Measurements from ENCODE around the gene DENND1B. TPM values are rescaled to one million over a fixed set of nuclear protein-coding genes. Genes with fewer than 3 reads are reported as not detected.

DENND1B gene
- total RNA-seq, 2 experiments from 2014 or later, result 10.8 to 12.7 TPM

DNA sequence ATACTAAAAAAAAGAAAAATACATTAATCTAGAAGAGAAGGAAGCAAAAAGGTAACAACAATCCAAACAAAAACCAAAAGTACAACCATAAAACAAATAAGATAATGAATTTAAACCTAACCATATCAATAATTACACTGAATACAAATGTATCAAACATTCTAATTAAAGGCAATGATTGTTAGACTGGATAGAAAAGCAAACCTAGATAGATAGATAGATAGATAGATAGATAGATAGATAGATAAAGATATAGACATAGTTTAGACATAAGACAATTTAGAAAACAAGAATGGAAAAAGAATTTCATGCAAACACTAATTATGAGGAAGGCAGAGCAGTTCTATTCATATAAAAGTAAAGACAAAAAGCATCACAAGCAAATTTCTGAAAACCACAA, 24.9 kb downstream of the DENND1B start:
- DNase-seq, result no peak
- ATAC-seq, result no peak
- TF ChIP-seq, protein P1, sequence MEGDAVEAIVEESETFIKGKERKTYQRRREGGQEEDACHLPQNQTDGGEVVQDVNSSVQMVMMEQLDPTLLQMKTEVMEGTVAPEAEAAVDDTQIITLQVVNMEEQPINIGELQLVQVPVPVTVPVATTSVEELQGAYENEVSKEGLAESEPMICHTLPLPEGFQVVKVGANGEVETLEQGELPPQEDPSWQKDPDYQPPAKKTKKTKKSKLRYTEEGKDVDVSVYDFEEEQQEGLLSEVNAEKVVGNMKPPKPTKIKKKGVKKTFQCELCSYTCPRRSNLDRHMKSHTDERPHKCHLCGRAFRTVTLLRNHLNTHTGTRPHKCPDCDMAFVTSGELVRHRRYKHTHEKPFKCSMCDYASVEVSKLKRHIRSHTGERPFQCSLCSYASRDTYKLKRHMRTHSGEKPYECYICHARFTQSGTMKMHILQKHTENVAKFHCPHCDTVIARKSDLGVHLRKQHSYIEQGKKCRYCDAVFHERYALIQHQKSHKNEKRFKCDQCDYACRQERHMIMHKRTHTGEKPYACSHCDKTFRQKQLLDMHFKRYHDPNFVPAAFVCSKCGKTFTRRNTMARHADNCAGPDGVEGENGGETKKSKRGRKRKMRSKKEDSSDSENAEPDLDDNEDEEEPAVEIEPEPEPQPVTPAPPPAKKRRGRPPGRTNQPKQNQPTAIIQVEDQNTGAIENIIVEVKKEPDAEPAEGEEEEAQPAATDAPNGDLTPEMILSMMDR (IDR thresholded peaks at IDR 0.05), result no peak
- ChIA-PET CTCF (no interaction called here), POLR2A (no interaction called here)
- intact Hi-C loops (cut with micrococcal nuclease), result no loop called here
- Mint-ChIP-seq H3K27me3 (no peaks in the 10 kb centered on the region), H3K4me1 (ENCODE audit: low read depth) (peaks cover 36% of the 10 kb centered on the region), H3K4me3 (no peak overlapping the region), H3K27ac (no peak overlapping the region), H3K36me3 (ENCODE audit: low read depth) (peaks cover 29% of the 10 kb centered on the region), H3K9me3 (peaks cover 10% of the 10 kb centered on the region)

DNA sequence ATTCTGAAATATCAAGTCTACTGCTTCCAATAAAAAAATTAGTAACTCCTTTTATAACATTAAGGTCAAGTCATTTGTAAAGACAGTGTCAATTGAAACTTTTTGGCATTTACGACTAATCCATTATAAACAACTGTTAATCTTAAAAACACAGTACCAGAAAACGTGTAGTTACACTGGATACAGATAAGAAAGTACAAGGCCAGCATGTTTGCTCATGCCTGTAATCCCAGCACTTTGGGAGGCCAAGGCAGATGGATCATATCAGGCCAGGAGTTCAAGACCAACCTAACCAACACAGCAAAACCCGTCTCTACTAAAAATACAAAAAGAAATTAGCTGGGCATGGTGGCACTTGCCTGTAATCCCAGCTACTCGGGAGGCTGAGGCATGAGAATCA, 29.4 kb downstream of the DENND1B start:
- H3K4me1 Mint-ChIP-seq (ENCODE audit: low read depth), result peaks cover 43% of the 10 kb centered on the region
- no peak for DNase-seq
- H3K36me3 Mint-ChIP-seq (ENCODE audit: low read depth), result peaks cover 14% of the 10 kb centered on the region
- POLR2A ChIA-PET, result no interaction called here
- peaks cover 6% of the 10 kb centered on the region for H3K9me3 Mint-ChIP-seq
- ATAC-seq, result no peak
- no peak overlapping the region for H3K27ac Mint-ChIP-seq
- H3K27me3 Mint-ChIP-seq, result no peaks in the 10 kb centered on the region
- CTCF ChIA-PET, result no interaction called here
- intact Hi-C loops (cut with micrococcal nuclease), result no loop called here
- TF ChIP-seq, protein P1 (IDR thresholded peaks at IDR 0.05), result no peak
- no peak overlapping the region for H3K4me3 Mint-ChIP-seq

DNA sequence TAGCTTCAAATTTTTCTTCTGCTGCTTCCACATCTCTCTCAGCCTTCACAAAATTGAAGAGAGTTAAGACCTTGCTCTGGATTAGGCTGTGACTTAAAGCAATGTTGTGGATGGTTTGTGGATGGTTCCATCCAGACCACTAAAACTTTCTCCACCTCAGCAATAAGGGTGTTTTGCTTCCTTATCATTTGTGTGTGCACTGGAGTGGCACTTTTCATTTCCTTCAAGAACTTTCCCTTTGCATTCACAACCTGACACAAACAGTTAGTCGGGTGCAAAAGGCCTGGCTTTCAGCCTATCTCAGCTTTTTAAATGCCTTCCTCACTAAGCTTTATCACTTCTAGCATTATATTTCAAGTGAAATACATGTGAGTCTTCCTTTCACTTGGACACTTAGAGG, 30.3 kb downstream of the DENND1B start:
- Mint-ChIP-seq H3K36me3 (ENCODE audit: low read depth) (peaks cover 14% of the 10 kb centered on the region), H3K4me3 (no peak overlapping the region), H3K27ac (no peak overlapping the region), H3K4me1 (ENCODE audit: low read depth) (peaks cover 40% of the 10 kb centered on the region), H3K27me3 (no peaks in the 10 kb centered on the region), H3K9me3 (peaks cover 6% of the 10 kb centered on the region)
- POLR2A ChIA-PET, result no interaction called here
- CTCF ChIA-PET, result interaction anchor here (0.9 to 1.1 kb wide), 2 partner anchors 127 to 150 kb away, joined by 3 read pairs; no protein-coding TSS in a partner anchor
- TF ChIP-seq, protein P1 (IDR thresholded peaks at IDR 0.05), result no peak
- intact Hi-C loops (cut with micrococcal nuclease), result no loop called here
- ATAC-seq (no peak), DNase-seq (no peak)

DNA sequence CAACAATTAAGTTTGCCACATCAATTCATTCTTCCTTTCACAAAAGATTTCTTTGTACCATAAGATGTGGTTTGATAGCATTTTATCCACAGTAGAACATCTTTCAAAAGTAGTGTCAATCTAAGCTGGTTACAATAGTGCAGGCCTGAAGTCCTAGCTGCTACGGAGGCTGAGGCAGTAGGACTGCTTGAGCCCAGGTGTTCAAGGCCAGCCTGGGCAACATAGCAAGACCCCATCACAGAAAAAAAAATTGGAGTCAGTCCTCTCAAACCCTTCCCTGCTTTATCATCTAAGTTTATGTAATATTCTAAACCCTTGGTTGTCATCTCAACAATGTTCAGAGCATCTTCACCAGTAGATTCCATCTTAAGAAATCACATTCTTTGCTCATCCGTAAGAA, 31.7 kb downstream of the DENND1B start:
- ChIA-PET CTCF (interaction anchor here (1.1 kb wide), 1 partner anchor 125 kb away, joined by 3 read pairs; no protein-coding TSS in a partner anchor), POLR2A (interaction anchor here (0.9 kb wide), 1 partner anchor 32 kb away, joined by 3 read pairs; the partner anchor contains the start of gene DENND1B)
- intact Hi-C loops (cut with micrococcal nuclease), result no loop called here
- Mint-ChIP-seq H3K27me3 (no peaks in the 10 kb centered on the region), H3K4me1 (ENCODE audit: low read depth) (peaks cover 44% of the 10 kb centered on the region), H3K36me3 (ENCODE audit: low read depth) (peaks cover 14% of the 10 kb centered on the region), H3K9me3 (peaks cover 6% of the 10 kb centered on the region), H3K27ac (no peak overlapping the region), H3K4me3 (no peak overlapping the region)
- no peak for DNase-seq
- TF ChIP-seq, protein P1 (IDR thresholded peaks at IDR 0.05), result no peak
- no peak for ATAC-seq

DNA sequence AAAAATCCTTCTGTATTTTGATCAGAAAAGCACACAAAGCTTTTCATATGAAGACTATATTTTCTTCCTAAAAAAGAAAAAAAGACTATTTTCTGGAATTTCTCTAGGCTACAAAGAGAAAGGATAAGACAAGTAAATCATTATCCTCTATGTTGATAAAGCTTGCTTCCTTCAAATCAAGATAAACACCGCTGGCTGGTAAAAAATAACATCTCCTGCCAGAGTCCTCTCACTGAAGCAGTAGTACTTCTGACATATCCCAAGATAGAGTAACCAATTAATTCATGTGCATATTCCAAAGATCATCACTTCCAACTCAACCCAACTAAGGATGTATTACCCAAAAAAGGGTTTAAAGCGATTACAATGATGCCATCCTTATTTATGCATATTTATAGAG, 34.3 kb downstream of the DENND1B start:
- Mint-ChIP-seq H3K4me3 (no peak overlapping the region), H3K27ac (no peak overlapping the region), H3K36me3 (ENCODE audit: low read depth) (no peaks in the 10 kb centered on the region), H3K9me3 (peaks cover 2% of the 10 kb centered on the region), H3K27me3 (no peaks in the 10 kb centered on the region), H3K4me1 (ENCODE audit: low read depth) (peaks cover 44% of the 10 kb centered on the region)
- intact Hi-C loops (cut with micrococcal nuclease), result no loop called here
- CTCF ChIA-PET, result no interaction called here
- DNase-seq (no peak), ATAC-seq (no peak)
- TF ChIP-seq, protein P1 (IDR thresholded peaks at IDR 0.05), result no peak
- POLR2A ChIA-PET, result interaction anchor here (0.6 kb wide), 1 partner anchor 30 kb away, joined by 3 read pairs; no protein-coding TSS in a partner anchor
